Neuronal stem cell (in vitro differentiated cells): ENCODE results near the gene RITA1.

Source experiments
- DNase-seq: peaks from one replicate; pipeline ENCODE4 v3.0.0-alpha.2; 2013; ENCODE audit warnings: low spot score
- H2AFZ ChIP-seq: one replicate; pipeline ENCODE4 v1.6.1; 2013; ENCODE audit warnings: mild to moderate bottlenecking, low read length, inconsistent platforms
- H2AK5ac ChIP-seq: 2 replicates; pipeline ENCODE4 v1.6.1; 2013; ENCODE audit warnings: low read depth, mild to moderate bottlenecking, inconsistent platforms, low read length, moderate library complexity, mixed read lengths
- H2BK120ac ChIP-seq: 2 replicates; pipeline ENCODE4 v1.6.1; 2013; ENCODE audit warnings: low read depth, mild to moderate bottlenecking, inconsistent platforms, low read length, moderate library complexity, mixed read lengths
- H2BK12ac ChIP-seq: one replicate; pipeline ENCODE4 v1.6.1; 2013; ENCODE audit warnings: low read length, inconsistent platforms
- H2BK15ac ChIP-seq: 2 replicates; pipeline ENCODE4 v1.6.1; 2013; ENCODE audit warnings: mild to moderate bottlenecking, low read length, inconsistent platforms, mixed read lengths
- H2BK5ac ChIP-seq: one replicate; pipeline ENCODE4 v1.6.1; 2013; ENCODE audit warnings: inconsistent platforms, mild to moderate bottlenecking, low read length, moderate library complexity
- H3K14ac ChIP-seq: one replicate; pipeline ENCODE4 v1.6.1; 2013; ENCODE audit warnings: low read length, inconsistent platforms
- H3K18ac ChIP-seq: 2 replicates; pipeline ENCODE4 v1.6.1; 2013; ENCODE audit warnings: low read length, inconsistent platforms
- H3K23ac ChIP-seq: 2 replicates; pipeline ENCODE4 v1.6.1; 2013; ENCODE audit warnings: low read depth, mild to moderate bottlenecking, mixed read lengths, low read length, inconsistent platforms; ENCODE audit not compliant: poor library complexity
- H3K27ac ChIP-seq: replicated peaks from 3 replicates; pipeline ENCODE4 v1.5.1; 2013; ENCODE audit warnings: low read length, inconsistent platforms
- H3K27me3 ChIP-seq, 3 experiments: 2 replicates each; pipeline ENCODE4 v1.6.1; 2013; ENCODE audit warnings: low read length in 3 of 3, mild to moderate bottlenecking in 2 of 3, inconsistent platforms in 1 of 3, low read depth in 1 of 3, mixed read lengths in 1 of 3, moderate library complexity in 1 of 3; ENCODE audit not compliant: control insufficient read depth in 3 of 3, insufficient read depth in 3 of 3
- H3K36me3 ChIP-seq, 2 donors: replicated peaks in 1 of 2; 2 replicates each; pipeline ENCODE4 v1.6.1; 2013; ENCODE audit warnings: low read length in 2 of 2; ENCODE audit not compliant: control insufficient read depth in 2 of 2, insufficient read depth in 2 of 2
- H3K4ac ChIP-seq: 2 replicates; pipeline ENCODE4 v1.6.1; 2013; ENCODE audit warnings: inconsistent platforms, mild to moderate bottlenecking, low read length, moderate library complexity
- H3K4me1 ChIP-seq, 2 donors: 1 replicate in 1 of 2; 2 replicates in 1 of 2; pipeline ENCODE4 v1.6.1; 2013; ENCODE audit warnings: low read length in 2 of 2, low read depth in 1 of 2; ENCODE audit not compliant: control insufficient read depth in 2 of 2, insufficient read depth in 1 of 2
- H3K4me2 ChIP-seq: one replicate; pipeline ENCODE4 v1.6.1; 2013; ENCODE audit warnings: mild to moderate bottlenecking, low read length, inconsistent platforms; ENCODE audit not compliant: insufficient read depth, poor library complexity, severe bottlenecking
- H3K4me3 ChIP-seq, 2 donors: 2 replicates each; pipeline ENCODE4 v1.5.1; 2013; ENCODE audit warnings: low read length in 2 of 2, mild to moderate bottlenecking in 2 of 2, inconsistent platforms in 1 of 2, moderate library complexity in 1 of 2
- H3K79me1 ChIP-seq: one replicate; pipeline ENCODE4 v1.6.1; 2013; ENCODE audit warnings: low read depth, mild to moderate bottlenecking, inconsistent platforms, low read length, moderate library complexity
- H3K9ac ChIP-seq: one replicate; pipeline ENCODE4 v1.6.1; 2013; ENCODE audit warnings: mild to moderate bottlenecking, low read depth, low read length, inconsistent platforms; ENCODE audit not compliant: poor library complexity
- H3K9me3 ChIP-seq, 2 donors: replicated peaks in 1 of 2; 2 replicates each; pipeline versions ENCODE3 to v1.6.1; 2013; ENCODE audit warnings: low read length in 2 of 2, mild to moderate bottlenecking in 2 of 2, inconsistent platforms in 1 of 2, low read depth in 1 of 2, mixed read lengths in 1 of 2, moderate library complexity in 1 of 2; ENCODE audit not compliant: control insufficient read depth in 2 of 2, insufficient read depth in 1 of 2
- H4K8ac ChIP-seq: one replicate; pipeline ENCODE4 v1.6.1; 2013; ENCODE audit warnings: low read depth, mild to moderate bottlenecking, inconsistent platforms, low read length, moderate library complexity
- H4K91ac ChIP-seq: one replicate; pipeline ENCODE4 v1.6.1; 2013; ENCODE audit warnings: low read length, low read depth, mild to moderate bottlenecking, inconsistent platforms; ENCODE audit not compliant: poor library complexity
- WGBS, 2 donors: extraction: QIAGEN DNeasy Blood & Tissue Kit; methylation state at CpG; one replicate each; pipeline ENCODE4 v1.1.7; 2013; ENCODE audit warnings: missing lambda C conversion rate in 2 of 2, mixed read lengths in 1 of 2; ENCODE audit not compliant: insufficient read length in 2 of 2, insufficient replicate concordance in 1 of 2; ENCODE audit errors: extremely low coverage in 2 of 2; 5-methylcytosine and 5-hydroxymethylcytosine counted together

RITA1 gene

DNA sequence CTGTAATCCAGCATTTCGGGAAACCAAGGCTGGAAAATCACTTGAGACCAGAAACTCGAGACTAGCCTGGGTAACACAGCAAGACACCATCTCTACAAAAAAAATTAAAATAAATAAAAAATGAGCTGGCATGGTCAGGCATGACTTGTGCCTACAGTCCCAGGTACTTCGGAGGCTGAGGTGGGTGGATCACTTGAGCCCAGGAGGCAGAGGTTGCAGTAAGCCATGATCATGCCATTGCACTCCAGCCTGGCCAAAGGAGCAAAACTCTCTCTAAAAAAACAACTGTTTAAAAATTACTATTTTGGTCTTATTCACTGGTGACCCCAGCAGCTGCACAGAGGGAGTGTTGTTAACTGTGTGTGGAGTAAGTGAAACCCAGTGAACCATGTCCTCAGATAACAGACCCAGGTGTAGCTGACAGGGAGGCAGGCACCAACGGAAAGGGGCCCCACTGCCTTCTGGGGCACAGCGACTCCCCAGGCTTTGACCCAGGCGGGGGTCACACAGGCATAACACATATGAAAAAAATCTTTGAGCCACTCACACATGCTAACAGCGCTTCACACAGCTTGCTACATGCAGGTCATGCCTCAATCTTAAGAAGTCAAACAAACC is 12.3 kb upstream of the RITA1 start:
- Histone ChIP-seq H2AK5ac (no peak overlapping the region), H4K8ac (no peak overlapping the region), H3K4me3 (no peak overlapping the region), H3K14ac (no peak overlapping the region), H3K4me1 (no peaks in the 10 kb centered on the region), H3K9me3 (peaks cover 8 to 12% of the 10 kb centered on the region in 2 donors), H4K91ac (no peak overlapping the region), H2AFZ (no peak overlapping the region), H3K27ac (no peak overlapping the region), H2BK5ac (no peak overlapping the region), H2BK12ac (no peak overlapping the region), H3K36me3 (peaks cover 54 to 95% of the 10 kb centered on the region in 2 donors), H3K18ac (no peak overlapping the region), H2BK15ac (no peak overlapping the region), H3K79me1 (peaks cover 3% of the 10 kb centered on the region), H2BK120ac (no peak overlapping the region), H3K4ac (no peak overlapping the region), H3K4me2 (no peak overlapping the region), H3K9ac (no peak overlapping the region), H3K27me3 (no peaks in the 10 kb centered on the region), H3K23ac (no peak overlapping the region)
- no CpG with 5 or more reads among the region's 7 CpGs for WGBS, 2 donors
- no peak for DNase-seq

DNA sequence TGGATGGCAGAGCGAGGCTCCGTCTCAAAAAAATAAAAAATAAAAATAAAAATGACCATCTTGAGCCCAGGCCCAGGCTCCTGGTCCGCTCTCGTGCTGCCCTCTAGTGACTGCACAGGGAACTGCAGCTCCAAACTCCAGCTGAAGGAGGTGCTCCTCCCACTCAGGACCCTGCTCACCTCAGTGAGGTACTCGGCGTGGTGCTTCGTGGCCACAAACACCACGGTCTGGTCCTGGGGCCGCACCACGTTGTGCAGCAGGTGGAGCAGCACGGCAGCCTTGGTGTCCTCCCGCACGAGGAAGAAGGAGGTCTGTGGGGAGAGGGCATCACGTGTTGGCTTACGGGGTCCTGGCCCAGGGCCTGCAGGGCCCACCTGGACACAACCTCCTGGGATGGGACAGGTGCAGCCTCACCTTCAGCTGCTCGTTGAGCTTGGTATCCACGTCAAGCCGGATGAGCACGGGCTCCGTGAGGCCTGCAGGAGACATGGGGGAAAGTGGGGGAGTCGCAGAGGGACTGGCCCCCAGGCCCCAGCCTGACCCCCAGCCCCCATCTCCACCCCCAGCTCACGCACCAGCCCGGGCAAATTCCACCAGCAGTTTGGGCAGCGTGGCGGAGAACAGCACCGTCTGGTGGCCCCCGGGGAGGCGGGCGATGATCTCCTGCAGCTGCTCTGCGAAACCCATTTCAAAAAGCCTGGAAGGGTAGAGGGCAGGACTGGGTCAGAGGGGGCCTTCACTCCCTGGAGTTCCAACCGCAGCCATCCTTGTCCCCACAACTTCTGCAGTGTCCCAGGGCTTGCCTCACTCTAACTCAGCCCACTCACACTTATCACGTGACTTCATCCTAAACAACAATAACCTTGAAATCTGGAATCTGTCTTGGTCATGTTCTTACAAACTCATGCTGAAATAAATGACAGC is 10.8 kb upstream of the RITA1 start:
- no peak overlapping the region for H2BK5ac ChIP-seq
- H2BK15ac ChIP-seq: no peak overlapping the region
- WGBS, 2 donors: no CpG with 5 or more reads among the region's 32 CpGs
- no peak overlapping the region for H2AFZ ChIP-seq
- peak overlapping the region; percentile 6 for H3K18ac ChIP-seq
- peak overlapping the region; percentile 54 for H3K9ac ChIP-seq
- H3K23ac ChIP-seq: peak overlapping the region; percentile 86
- H3K4me2 ChIP-seq: no peak overlapping the region
- H3K27ac ChIP-seq: no peak overlapping the region
- peak overlapping the region in 1 of 2 donors; percentile 57 for H3K4me3 ChIP-seq
- H3K36me3 ChIP-seq: peaks cover 66 to 96% of the 10 kb centered on the region in 2 donors
- H2AK5ac ChIP-seq: peak overlapping the region; percentile 38
- DNase-seq: peak; percentile 59
- no peaks in the 10 kb centered on the region for H3K4me1 ChIP-seq
- peaks cover 9 to 12% of the 10 kb centered on the region in 2 donors for H3K9me3 ChIP-seq
- peak overlapping the region; percentile 99 for H4K8ac ChIP-seq
- H2BK12ac ChIP-seq: no peak overlapping the region
- peak overlapping the region; percentile 47 for H3K4ac ChIP-seq
- no peaks in the 10 kb centered on the region for H3K27me3 ChIP-seq
- H4K91ac ChIP-seq: no peak overlapping the region
- H2BK120ac ChIP-seq: no peak overlapping the region
- no peak overlapping the region for H3K14ac ChIP-seq
- peaks cover 5% of the 10 kb centered on the region for H3K79me1 ChIP-seq

DNA sequence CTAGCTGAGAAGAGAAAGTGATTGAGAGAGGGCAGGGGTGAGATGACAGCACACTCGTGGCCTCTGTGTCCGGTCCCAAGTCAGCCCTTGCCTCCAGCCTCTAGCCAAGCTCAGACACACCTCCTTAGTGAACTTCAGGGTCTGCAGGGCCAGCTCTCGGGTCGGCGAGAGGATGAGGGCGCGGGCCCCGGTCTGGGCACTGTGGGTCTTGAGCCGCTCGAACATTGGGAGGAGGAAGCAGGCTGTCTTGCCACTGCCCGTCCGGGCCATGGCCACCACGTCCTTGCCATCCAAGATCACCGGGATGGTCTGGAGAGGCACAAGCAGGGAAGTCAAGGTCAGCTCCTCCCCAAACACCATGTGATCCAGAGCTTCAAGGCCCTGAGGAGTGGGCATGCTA is 6.5 kb upstream of the RITA1 start:
- Histone ChIP-seq H2BK120ac (no peak overlapping the region), H2BK5ac (no peak overlapping the region), H3K14ac (no peak overlapping the region), H3K4ac (no peak overlapping the region), H3K9me3 (peaks cover 9 to 12% of the 10 kb centered on the region in 2 donors), H2BK12ac (no peak overlapping the region), H3K79me1 (peaks cover 10% of the 10 kb centered on the region), H3K4me1 (no peaks in the 10 kb centered on the region), H2AK5ac (no peak overlapping the region), H3K27ac (no peak overlapping the region), H3K27me3 (no peaks in the 10 kb centered on the region), H2BK15ac (no peak overlapping the region), H3K23ac (no peak overlapping the region), H4K91ac (no peak overlapping the region), H3K4me2 (no peak overlapping the region), H4K8ac (no peak overlapping the region), H3K4me3 (no peak overlapping the region), H3K18ac (no peak overlapping the region), H3K36me3 (peaks cover 56 to 78% of the 10 kb centered on the region in 2 donors), H2AFZ (no peak overlapping the region), H3K9ac (peak overlapping the region; percentile 60)
- no CpG with 5 or more reads among the region's 14 CpGs for whole genome bisulfite sequencing, 2 donors
- DNase-seq: no peak

DNA sequence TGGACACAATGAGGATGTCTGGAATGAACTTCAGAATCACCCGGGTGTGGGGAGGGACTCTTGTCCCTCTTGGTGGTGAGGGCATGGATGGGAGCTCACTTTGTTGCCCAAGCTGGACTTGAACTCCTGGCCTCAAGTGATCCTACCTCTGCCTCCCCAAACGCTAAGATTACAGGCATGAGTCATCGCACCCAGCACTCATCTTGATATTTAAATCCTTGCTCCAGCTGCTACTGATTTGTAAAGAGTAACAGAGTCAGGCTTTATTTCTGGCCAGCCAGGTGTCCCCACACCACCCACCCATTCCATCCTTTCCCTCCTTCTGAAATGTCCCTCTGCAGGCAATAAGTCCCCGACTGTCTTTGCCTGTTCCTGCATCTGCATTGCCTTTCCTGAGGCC is 5.2 kb upstream of the RITA1 start:
- H3K27me3 ChIP-seq: no peaks in the 10 kb centered on the region
- H2AFZ ChIP-seq: no peak overlapping the region
- H3K4me2 ChIP-seq: no peak overlapping the region
- peaks cover 9 to 12% of the 10 kb centered on the region in 2 donors for H3K9me3 ChIP-seq
- no peak overlapping the region for H2AK5ac ChIP-seq
- no peak overlapping the region for H3K4ac ChIP-seq
- WGBS, 2 donors: no CpG with 5 or more reads among the region's 4 CpGs
- no peak overlapping the region for H3K23ac ChIP-seq
- no peak overlapping the region for H3K14ac ChIP-seq
- H2BK5ac ChIP-seq: no peak overlapping the region
- no peak overlapping the region for H2BK12ac ChIP-seq
- H2BK15ac ChIP-seq: no peak overlapping the region
- no peak overlapping the region for H3K18ac ChIP-seq
- no peak for DNase-seq
- H3K79me1 ChIP-seq: peaks cover 8% of the 10 kb centered on the region
- H3K36me3 ChIP-seq: peaks cover 52 to 66% of the 10 kb centered on the region in 2 donors
- no peak overlapping the region for H3K9ac ChIP-seq
- no peak overlapping the region for H3K4me3 ChIP-seq
- peak overlapping the region; percentile 45 for H4K8ac ChIP-seq
- H3K27ac ChIP-seq: no peak overlapping the region
- H2BK120ac ChIP-seq: no peak overlapping the region
- no peak overlapping the region for H4K91ac ChIP-seq
- H3K4me1 ChIP-seq: no peaks in the 10 kb centered on the region
